Stimulated activated CD4-positive, alpha-beta T cell treated with anti-CD3 and anti-CD28 coated beads, Interleukin-12 subunit alpha, Interleukin-12 subunit beta, amount 100 ng/mL, for 48 hours (primary cell): ENCODE measurements around the gene PBRM1.

ENCODE experiments used
- DNase-seq, 3 donors: peaks; one replicate each; pipeline ENCODE4 v3.0.0-alpha.2; 2020; ENCODE audit warnings: low read depth in 2 of 3, low spot score in 1 of 3

The PBRM1 gene

GRCh38 chr3:52512727-52513126 is 173.0 kb downstream of the PBRM1 start:
- DNase-seq: no peak

- DNase-seq: no peak
These were observed 173.6 kb downstream of the PBRM1 start for GRCh38 chr3:52512105-52512504.

GRCh38 chr3:52511509-52511908 is 174.2 kb downstream of the PBRM1 start:
- DNase-seq: no peak

- no peak for DNase-seq
These were observed 175.9 kb downstream of the PBRM1 start for GRCh38 chr3:52509753-52510328.

- DNase-seq: no peak
These were observed 178.4 kb downstream of the PBRM1 start for GRCh38 chr3:52507359-52507758.

GRCh38 chr3:52506266-52506966 is 179.3 kb downstream of the PBRM1 start:
- DNase-seq: no peak

- DNase-seq: no peak
These were observed 180.7 kb downstream of the PBRM1 start for GRCh38 chr3:52504977-52505376.

- no peak for DNase-seq
These were observed 181.8 kb downstream of the PBRM1 start for GRCh38 chr3:52503788-52504424.

- no peak for DNase-seq
These were observed 182.8 kb downstream of the PBRM1 start for GRCh38 chr3:52502808-52503350.

GRCh38 chr3:52502001-52502400 is 183.7 kb downstream of the PBRM1 start:
- no peak for DNase-seq

- no peak for DNase-seq
These were observed 184.7 kb downstream of the PBRM1 start for GRCh38 chr3:52501046-52501445.

- DNase-seq: no peak
These were observed 187.3 kb downstream of the PBRM1 start for GRCh38 chr3:52498137-52499054.

- no peak for DNase-seq
These were observed 189.7 kb downstream of the PBRM1 start for GRCh38 chr3:52495777-52496602.
